GM18867 (cell line): ENCODE data around the gene FHAD1.
A peak's percentile ranks its signal among the peaks of the same experiment; 100 is the strongest.
"Not testable (repeated sequence)": the region's sequence is repeated elsewhere in the genome, so short reads cannot be mapped to it uniquely, and the experiment has no call there.

Experiments
- ATAC-seq: cut with Tn5 transposase; IDR thresholded peaks from one replicate; pipeline ENCODE4 v1.9.1; 2021; ENCODE audit warnings: mild to moderate bottlenecking, moderate library complexity; ENCODE audit not compliant: unreplicated experiment

Gene FHAD1

GRCh38 chr1:15303935-15304334, 56.9 kb downstream of the FHAD1 start:
- no peak for ATAC-seq

- ATAC-seq = no peak
Measured at GRCh38 chr1:15304708-15305467, 57.9 kb downstream of the FHAD1 start.

- ATAC-seq = no peak
Measured at GRCh38 chr1:15305468-15305770, 58.4 kb downstream of the FHAD1 start.

- ATAC-seq = not testable (repeated sequence)
Measured at GRCh38 chr1:15306352-15306751, 59.3 kb downstream of the FHAD1 start.

- ATAC-seq = no peak
Measured at GRCh38 chr1:15308135-15308534, 61.1 kb downstream of the FHAD1 start.

- ATAC-seq = no peak
Measured at GRCh38 chr1:15308621-15309027, 61.6 kb downstream of the FHAD1 start.

- ATAC-seq = no peak
Measured at GRCh38 chr1:15309687-15310086, 62.7 kb downstream of the FHAD1 start.

- no peak for ATAC-seq
Measured at GRCh38 chr1:15310544-15310943, 63.5 kb downstream of the FHAD1 start.

- no peak for ATAC-seq
Measured at GRCh38 chr1:15311122-15311822, 64.2 kb downstream of the FHAD1 start.

GRCh38 chr1:15311880-15312279, 64.9 kb downstream of the FHAD1 start:
- ATAC-seq = no peak

GRCh38 chr1:15312626-15313411, 65.8 kb downstream of the FHAD1 start:
- no peak for ATAC-seq

GRCh38 chr1:15314328-15315281, 67.6 kb downstream of the FHAD1 start:
- no peak for ATAC-seq

GRCh38 chr1:15315815-15316214, 68.8 kb downstream of the FHAD1 start:
- no peak for ATAC-seq

- no peak for ATAC-seq
Measured at GRCh38 chr1:15316510-15316909, 69.5 kb downstream of the FHAD1 start.

- no peak for ATAC-seq
Measured at GRCh38 chr1:15320267-15320666, 73.2 kb downstream of the FHAD1 start.

GRCh38 chr1:15321601-15322000, 74.6 kb downstream of the FHAD1 start:
- ATAC-seq = no peak

- ATAC-seq = no peak
Measured at GRCh38 chr1:15322648-15323350, 75.8 kb downstream of the FHAD1 start.

- peak; percentile 43 for ATAC-seq
Measured at GRCh38 chr1:15323351-15323988, 76.4 kb downstream of the FHAD1 start.

- ATAC-seq = no peak
Measured at GRCh38 chr1:15323989-15324868, 77.2 kb downstream of the FHAD1 start.
